DOHH2 (cell line): ENCODE data around the gene FBXW7.

Experiments
- EZH2phosphoT487 ChIP-seq: fragments of 200-600 bp; sonication (generic); IDR thresholded peaks from 2 replicates; pipeline ENCODE4 v1.6.1; 2017; ENCODE audit warnings: borderline replicate concordance, mild to moderate bottlenecking, antibody characterized with exemption, low read length, moderate library complexity, mixed read lengths
- TF ChIP-seq, protein P1 (sequence below): fragments of 200-600 bp; sonication (generic); IDR thresholded peaks from one replicate; pipeline ENCODE4 v1.5.1; 2014; ENCODE audit warnings: antibody characterized with exemption, mild to moderate bottlenecking, low read depth, low read length; ENCODE audit not compliant: poor library complexity, severe bottlenecking

DNA sequence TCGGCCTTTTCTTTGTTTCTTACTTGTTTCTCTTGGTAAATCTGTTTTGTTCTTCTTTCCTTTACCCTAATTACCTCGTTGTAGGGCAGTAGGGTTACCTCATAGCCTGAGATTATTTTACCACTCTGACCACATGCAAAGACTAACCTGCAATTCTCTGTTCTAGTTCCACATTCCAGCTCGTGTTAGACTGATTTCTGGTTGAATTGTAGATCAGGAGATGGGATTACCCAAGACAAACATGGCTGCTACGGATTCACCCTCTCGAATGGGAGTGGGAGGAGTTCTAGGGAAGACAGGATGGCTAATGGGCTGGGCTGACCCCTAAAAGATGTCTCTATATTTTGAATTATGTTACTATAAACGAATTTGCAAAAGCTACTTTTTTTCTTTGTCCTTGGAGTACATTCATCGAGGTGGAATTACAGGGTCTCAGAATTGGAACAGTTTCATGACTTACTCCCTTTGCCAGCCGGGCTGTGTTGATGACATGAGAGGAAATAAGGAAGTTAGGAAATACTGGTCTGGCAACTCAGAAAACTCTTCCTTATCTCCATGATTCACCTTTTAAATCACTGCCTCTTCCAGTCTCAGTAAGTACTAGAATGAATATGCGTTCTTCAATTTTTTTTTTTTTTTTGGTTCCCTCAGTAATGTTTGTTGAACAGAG is 36.7 kb upstream of the FBXW7 start:
- TF ChIP-seq, protein P1, sequence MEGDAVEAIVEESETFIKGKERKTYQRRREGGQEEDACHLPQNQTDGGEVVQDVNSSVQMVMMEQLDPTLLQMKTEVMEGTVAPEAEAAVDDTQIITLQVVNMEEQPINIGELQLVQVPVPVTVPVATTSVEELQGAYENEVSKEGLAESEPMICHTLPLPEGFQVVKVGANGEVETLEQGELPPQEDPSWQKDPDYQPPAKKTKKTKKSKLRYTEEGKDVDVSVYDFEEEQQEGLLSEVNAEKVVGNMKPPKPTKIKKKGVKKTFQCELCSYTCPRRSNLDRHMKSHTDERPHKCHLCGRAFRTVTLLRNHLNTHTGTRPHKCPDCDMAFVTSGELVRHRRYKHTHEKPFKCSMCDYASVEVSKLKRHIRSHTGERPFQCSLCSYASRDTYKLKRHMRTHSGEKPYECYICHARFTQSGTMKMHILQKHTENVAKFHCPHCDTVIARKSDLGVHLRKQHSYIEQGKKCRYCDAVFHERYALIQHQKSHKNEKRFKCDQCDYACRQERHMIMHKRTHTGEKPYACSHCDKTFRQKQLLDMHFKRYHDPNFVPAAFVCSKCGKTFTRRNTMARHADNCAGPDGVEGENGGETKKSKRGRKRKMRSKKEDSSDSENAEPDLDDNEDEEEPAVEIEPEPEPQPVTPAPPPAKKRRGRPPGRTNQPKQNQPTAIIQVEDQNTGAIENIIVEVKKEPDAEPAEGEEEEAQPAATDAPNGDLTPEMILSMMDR = no peak
- TF ChIP-seq EZH2phosphoT487 = no peak
